Stimulated activated CD8-positive, alpha-beta memory T cell treated with anti-CD3 and anti-CD28 coated beads, Interleukin-4, amount 100 ng/mL, for 4 hours (primary cell): ENCODE measurements around the gene CA10.

ENCODE experiments used
- DNase-seq, 2 donors: peaks; one replicate each; pipeline ENCODE4 v3.0.0-alpha.2; 2020; ENCODE audit warnings: low read depth in 2 of 2, low spot score in 1 of 2

CA10 gene

DNA sequence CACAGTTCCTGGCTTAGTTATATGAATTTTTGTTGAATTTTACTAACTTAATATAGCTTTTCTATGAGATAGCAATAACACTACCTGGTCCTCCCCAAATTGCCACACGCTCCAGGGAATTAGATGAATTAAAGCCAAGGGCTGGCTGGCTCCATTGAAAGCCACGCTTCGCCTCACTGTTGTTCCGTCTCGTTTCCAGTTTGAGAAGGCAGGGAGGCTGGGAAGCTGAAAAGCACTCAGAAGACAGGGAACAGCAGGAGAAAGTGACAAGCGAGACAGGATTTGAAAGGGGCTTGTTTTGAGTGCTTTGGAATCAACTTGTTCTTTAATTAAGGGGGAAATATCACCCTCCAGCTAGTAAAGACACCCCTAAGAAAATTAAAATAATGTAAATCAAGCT, 425.3 kb downstream of the CA10 start:
- DNase-seq: no peak

- no peak for DNase-seq
These were observed 426.4 kb downstream of the CA10 start for GRCh38 chr17:51731941-51732722.

GRCh38 chr17:51730303-51731050, 428.0 kb downstream of the CA10 start:
- DNase-seq: no peak

- DNase-seq: no peak
These were observed 433.3 kb downstream of the CA10 start for GRCh38 chr17:51725185-51725584.

DNA sequence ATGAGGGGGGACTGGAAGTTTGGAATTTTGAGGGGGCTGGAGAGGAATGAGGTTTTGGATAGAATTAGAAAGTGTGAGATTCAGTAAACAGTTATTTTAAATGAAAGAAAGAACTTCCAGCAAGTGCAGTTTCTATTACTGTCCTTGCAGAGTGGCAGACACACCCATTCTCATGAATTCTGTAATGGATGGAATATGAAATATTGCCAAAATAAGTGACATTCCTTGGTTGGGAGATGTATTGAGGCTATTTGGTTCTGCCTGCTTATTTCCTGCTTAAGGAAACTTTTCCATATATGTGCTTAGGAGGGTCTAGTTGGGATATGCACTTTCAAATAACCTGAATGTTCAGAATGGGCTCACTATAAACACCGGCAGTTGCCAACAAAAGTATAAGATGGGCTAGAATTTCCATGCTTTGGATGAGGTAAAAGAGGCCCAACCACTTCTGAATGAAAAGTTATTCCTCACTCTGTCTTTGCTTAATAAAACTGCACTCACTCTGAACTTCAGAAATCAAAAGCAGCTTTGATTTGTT, 434.4 kb downstream of the CA10 start:
- DNase-seq: no peak

GRCh38 chr17:51722994-51723393, 435.5 kb downstream of the CA10 start:
- DNase-seq: no peak

- DNase-seq: no peak
These were observed 436.8 kb downstream of the CA10 start for GRCh38 chr17:51721730-51722129.

DNA sequence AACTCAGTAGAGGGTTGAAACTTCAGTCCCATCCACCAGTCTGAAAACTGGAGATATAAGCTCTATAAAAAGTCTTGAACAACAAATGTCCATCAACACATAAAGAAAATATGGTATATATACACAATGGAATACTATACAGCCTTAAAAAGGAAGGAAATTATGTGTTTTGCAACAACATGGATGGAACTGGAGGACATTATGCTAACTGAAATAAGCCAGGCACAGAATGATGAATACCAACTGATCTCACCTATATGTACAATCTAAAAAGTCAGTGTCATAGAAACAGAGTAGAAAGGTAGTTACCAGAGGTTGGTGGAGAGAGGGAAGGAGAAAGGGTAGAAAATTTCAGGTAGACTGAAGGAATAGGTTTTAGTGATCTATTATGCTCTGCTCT, 438.1 kb downstream of the CA10 start:
- DNase-seq: no peak

- no peak for DNase-seq
These were observed 439.5 kb downstream of the CA10 start for GRCh38 chr17:51718983-51719382.

DNA sequence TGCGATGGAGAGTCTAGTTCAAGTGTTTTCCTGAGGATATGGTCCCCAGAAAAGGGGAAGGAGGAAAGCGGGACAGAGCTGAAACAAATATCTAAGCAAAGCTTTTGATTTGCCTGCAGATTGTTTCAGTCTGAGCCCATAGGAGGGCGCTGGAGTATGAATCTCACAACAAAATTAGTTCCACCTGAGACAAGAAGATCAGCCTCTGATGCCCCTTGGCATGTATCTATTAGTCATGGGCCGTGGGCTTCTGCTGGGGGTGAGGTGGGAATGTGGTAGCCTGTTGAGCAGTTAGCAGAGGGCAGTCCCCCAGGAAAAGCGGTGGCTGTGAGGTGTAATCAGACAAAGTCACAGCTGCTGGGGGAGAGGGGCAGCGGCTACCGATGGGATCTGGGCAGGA, 446.9 kb downstream of the CA10 start:
- no peak for DNase-seq

- DNase-seq: no peak
These were observed 447.9 kb downstream of the CA10 start for GRCh38 chr17:51710634-51710979.

DNA sequence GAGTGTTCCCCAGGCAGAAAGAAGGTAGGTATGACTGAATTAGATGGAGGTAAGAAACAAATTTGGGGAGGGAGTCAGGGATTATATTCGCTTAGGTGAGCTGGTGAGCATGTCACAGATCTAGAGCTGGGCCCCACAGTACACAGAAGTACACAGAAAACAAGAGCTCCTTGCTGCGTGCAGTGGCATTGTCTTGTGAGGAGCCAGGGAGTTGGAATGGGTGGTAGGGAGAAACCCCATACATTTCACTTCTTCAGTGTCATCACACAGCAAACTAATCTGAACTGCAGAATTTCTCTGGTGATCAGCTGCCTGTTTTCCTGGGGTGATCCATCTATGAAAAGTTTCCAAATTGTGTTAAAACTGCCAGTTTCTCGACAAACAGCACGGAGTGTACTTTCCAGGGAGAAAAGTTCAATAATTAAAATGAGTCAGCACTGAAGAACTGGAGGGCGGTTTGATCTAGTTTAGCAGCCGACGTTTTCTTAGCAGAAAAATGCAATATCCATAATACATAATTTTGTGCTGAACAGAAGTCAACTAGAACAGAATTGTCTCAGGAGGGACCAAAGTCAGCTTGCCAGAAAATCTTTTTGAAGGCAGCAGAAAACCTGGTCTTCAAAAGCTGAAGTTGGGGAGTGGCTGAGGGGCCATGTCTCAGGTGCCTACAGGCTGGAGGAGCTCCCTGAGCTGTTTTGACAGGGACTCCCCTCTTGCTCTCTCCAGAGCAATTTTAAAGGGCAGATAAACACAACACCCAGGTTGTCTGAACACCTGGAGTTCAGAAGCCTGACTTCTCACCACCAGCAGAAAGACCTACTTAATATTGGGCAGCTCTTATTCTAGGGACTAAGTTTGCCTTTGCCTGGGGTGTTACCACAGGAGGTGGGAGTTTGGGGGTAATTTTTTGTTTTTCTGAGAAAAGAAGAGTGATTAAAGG, 448.6 kb downstream of the CA10 start:
- DNase-seq: no peak

DNA sequence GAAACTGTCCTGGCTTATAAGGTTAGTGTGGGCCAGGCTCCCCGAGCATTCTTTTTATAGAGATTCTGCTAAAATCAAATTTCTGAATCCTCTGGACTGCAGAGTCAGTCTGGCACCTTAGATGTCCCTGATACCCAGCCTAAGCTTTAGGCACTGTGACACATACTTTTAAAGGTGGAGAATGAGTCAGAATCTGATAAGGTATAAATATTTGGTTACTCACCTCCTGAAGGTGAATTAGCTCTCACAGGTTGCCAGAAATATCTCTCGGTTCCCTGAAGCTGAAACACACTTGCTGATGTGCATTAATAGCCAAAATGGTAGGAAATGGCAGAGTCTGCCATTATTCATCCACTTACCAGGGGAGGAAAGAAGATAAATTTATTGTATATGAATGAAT, 451.3 kb downstream of the CA10 start:
- DNase-seq: no peak

DNA sequence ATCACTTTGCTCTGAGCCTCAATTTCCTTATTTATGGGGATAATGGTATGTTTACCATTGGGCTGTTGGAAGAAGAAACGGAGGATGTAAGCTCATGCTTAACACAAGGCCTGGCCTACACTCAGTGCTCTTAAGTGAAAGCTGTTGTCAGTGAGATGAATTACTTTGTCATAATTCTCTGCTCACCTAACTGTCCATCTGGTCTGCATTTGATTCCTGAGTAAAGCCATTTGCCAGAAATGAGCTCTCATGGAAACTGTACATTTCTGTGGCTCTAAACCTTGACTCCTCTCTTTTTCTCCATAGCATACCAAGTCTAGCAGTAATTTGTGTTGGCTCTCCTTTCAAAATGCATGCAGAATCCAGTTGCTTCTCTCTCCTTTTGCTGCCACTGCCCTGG, 452.4 kb downstream of the CA10 start:
- no peak for DNase-seq

DNA sequence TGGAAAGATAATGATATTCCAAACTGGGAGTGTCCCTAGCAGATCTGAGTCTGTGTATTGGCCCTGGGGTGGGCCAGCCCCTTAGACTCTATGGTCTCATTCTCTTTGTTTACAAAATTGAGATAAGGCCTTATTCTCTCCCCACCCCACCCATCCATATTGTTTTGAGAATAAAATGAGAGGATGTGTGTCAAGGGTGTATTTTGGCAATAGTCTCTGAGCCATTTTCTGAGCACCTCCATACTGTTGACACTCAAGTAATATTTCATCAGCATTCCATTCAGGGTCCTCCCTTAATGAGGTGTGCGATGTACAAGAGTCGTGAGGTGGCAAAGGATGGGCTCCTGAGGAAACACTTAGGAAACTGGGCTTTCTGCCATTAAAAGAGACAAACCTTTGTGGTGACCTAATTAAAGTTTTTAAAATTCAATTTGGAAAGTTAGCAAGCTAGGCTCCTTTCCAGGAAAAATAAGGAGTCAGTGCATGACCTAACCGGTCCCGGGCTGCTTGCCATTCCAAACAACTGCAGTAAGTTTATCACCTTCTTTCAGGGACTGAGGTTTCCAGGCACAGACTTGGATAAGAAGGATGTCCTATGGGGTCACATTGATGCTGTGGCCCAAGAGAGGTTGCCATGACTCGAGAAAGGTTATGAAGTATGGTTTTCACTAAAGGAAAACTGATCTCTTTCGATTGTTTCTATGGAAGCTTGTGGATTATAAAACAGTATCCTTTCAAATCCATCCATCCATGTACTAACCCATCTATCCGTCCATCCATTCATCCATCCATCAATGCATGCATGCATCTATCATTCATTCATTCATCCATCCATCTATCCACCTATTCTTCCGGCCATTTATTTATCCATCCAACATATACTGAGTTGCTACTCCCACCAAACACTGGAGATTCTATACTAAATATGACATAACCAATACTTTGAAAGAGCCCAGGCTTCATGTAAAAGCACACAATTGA, 454.9 kb downstream of the CA10 start:
- DNase-seq: no peak

DNA sequence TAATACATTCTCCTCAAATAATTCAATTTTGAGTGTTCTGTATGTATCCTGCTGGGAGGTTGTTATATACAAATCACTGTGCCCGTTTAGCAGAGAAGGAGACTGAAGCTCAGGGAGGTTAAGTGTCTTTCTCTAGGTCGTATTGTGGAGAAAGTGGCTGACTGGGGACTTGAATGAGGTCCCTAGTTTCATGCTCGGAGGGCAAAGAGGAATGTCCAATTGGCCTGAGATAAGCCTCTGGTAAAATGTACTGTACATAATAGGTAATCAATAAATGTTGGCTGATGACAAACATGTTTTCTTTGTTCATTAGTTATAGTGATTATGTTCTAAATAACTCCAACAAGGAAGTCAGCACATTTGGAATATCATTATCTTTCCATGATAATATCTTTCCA, 455.6 kb downstream of the CA10 start:
- no peak for DNase-seq

- DNase-seq: no peak
These were observed 457.0 kb downstream of the CA10 start for GRCh38 chr17:51701501-51701900.

DNA sequence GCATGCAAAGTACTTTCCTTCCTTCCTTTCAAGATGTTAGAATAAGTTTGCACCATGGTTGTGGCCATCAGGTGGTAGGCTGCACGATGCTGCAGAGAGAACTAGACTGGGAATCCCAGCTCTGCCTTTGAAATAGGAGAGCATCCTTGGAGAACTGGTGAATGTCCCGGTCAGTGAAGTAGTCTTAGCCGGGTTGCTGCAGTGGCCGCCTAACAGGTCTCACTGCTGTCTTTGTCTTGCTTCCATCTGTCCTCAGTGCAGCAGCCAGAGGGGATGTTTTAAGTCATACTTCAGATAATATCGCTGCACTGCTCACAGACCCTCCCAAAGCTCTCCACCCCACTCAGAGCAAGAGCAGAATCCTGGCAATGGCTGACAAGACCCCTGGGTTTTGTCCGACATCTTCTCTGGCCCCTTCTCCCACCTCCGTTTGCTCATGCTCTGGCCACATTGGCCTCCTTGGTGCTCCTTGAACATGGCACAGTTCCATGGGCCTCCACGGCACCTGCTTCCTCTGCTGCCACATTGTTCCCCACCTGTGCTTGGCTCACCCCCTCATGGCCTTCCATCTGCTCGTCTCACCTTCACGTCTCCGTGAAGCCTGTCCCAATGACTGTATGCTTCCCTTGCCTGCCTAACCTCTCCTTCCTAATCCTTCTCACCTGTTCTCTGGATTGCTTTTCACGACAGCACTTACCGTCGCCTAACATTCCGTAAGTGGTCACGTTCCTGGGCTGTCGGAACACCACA, 458.3 kb downstream of the CA10 start:
- DNase-seq: no peak

DNA sequence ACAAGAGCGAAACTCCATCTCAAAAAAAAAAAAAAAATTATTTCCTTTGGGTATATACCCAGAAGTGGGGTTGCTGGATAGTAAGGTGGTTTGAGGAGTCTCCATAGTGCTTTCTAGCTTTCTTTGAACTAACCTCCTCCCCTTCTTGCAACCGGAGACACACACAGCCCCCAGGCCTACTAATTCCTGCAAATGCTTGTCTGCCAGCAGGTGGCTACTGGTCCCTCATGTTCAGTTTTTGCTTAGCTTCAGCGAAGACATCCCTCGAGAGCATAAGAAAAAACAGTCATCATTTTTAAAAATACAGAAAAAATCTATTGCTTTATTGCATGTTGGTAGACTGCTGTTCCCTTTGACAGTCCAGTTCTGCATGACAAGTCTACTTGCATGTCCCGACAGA, 459.2 kb downstream of the CA10 start:
- DNase-seq: no peak

DNA sequence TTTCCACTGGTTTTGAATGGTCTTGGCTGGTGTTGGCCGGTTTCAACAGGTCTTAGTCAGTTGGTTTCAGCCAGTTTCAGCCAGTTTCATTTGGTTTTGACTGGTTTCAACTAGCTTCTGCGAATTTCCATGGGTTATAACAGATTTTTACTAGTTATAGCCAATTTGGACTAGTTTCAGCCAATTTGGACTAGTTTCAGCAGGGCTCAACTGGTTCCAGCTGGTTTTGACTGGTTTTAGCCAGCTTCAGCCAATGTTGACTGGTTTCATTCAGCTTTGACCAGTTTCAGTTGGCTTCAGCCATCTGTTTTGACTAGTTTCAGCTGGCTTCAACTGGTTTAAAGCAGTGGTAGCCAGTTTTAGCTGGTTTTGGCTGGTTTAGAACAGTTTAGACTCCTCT, 465.6 kb downstream of the CA10 start:
- DNase-seq: no peak
